Calu3 (cell line): ENCODE measurements around the gene CEP126. TPM values are rescaled to one million over a fixed set of nuclear protein-coding genes. Genes with fewer than 3 reads are reported as not detected.

Experiments used
- BruUV-seq: library from RNA; stranded (reverse); fragments of 400-500 nt; replicated peaks from 2 replicates; lab custom pipeline; 2021; lab: Mats Ljungman, UMichigan
- CTCF ChIA-PET: fragments of 300-600 bp; sonication (Branson Sonifier 250); formaldehyde crosslinking; loops from one replicate; lab custom pipeline; 2022; ENCODE audit warnings: antibody characterized with exemption; lab: Charles Lee
- DNase-seq: peaks from one replicate; pipeline ENCODE4 v3.0.0; 2022
- H3K27ac Mint-ChIP-seq: one replicate; pipeline ENCODE4 v1.8.0; 2022; ENCODE audit warnings: mixed read lengths; ENCODE audit not compliant: unreplicated experiment
- H3K27me3 Mint-ChIP-seq: one replicate; pipeline ENCODE4 v1.8.0; 2022; ENCODE audit warnings: mixed read lengths; ENCODE audit not compliant: unreplicated experiment
- H3K36me3 Mint-ChIP-seq: one replicate; pipeline ENCODE4 v1.8.0; 2022; ENCODE audit warnings: mild to moderate bottlenecking, moderate library complexity, mixed read lengths; ENCODE audit not compliant: insufficient read depth, unreplicated experiment
- H3K4me1 Mint-ChIP-seq: one replicate; pipeline ENCODE4 v1.8.0; 2022; ENCODE audit warnings: mild to moderate bottlenecking, low read depth, mixed read lengths; ENCODE audit not compliant: unreplicated experiment
- H3K4me3 Mint-ChIP-seq: one replicate; pipeline ENCODE4 v1.8.0; 2022; ENCODE audit warnings: mild to moderate bottlenecking, low read depth, moderate library complexity, mixed read lengths; ENCODE audit not compliant: unreplicated experiment
- H3K9me3 Mint-ChIP-seq: one replicate; pipeline ENCODE4 v1.8.0; 2022; ENCODE audit warnings: low read depth, mixed read lengths; ENCODE audit not compliant: unreplicated experiment
- intact Hi-C: fragments of 100-400 bp; cut with micrococcal nuclease; formaldehyde crosslinking; loops from one replicate; pipeline ENCODE4 v1.10.0; 2022; ENCODE audit not compliant: unreplicated experiment
- total RNA-seq: library from RNA; stranded (reverse); gene quantifications from 2 replicates; pipeline ENCODE4 v1.2.3, GENCODE V29; 2022
- TF ChIP-seq, protein P1 (sequence below): fragments of 200-600 bp; IDR thresholded peaks from one replicate; pipeline ENCODE4 v1.8.0; 2022; ENCODE audit warnings: antibody characterized with exemption; ENCODE audit not compliant: unreplicated experiment

Gene CEP126
- total RNA-seq, 1 experiment from 2014 or later = 3.1 TPM

DNA sequence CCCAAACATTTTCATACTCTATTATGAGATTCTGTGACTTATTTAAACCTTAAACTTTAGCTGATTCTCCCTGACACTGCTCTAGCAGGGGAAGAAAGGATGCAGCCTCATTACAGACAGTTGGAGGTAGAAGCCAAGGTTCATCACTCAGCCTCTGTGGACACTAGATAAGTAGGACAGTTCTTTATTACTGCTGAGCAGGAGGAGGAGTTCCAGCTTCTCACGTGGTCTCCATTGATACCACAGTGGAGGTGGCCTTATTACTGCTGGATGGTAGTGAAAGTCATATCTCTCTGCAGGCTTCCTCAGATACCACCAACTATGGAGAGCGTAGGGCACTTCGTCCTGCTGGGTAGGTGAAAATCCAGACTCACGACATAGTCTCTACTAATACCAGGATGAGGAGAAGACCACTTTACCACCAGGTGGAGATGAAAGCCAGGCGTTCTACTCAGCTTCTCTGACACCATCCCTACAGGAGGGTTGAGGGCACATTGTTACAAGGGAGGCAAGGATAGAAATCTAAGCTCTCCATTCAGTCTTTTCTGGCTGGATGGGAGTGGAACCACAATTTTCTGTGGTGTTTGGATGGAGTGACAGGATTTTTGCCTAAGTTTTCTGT, 14.6 kb downstream of the CEP126 start:
- Mint-ChIP-seq H3K27ac (no peak overlapping the region), H3K27me3 (no peaks in the 10 kb centered on the region), H3K9me3 (no peaks in the 10 kb centered on the region), H3K4me3 (no peak overlapping the region), H3K36me3 (no peaks in the 10 kb centered on the region), H3K4me1 (no peaks in the 10 kb centered on the region)
- CTCF ChIA-PET = no interaction called here
- TF ChIP-seq, protein P1, sequence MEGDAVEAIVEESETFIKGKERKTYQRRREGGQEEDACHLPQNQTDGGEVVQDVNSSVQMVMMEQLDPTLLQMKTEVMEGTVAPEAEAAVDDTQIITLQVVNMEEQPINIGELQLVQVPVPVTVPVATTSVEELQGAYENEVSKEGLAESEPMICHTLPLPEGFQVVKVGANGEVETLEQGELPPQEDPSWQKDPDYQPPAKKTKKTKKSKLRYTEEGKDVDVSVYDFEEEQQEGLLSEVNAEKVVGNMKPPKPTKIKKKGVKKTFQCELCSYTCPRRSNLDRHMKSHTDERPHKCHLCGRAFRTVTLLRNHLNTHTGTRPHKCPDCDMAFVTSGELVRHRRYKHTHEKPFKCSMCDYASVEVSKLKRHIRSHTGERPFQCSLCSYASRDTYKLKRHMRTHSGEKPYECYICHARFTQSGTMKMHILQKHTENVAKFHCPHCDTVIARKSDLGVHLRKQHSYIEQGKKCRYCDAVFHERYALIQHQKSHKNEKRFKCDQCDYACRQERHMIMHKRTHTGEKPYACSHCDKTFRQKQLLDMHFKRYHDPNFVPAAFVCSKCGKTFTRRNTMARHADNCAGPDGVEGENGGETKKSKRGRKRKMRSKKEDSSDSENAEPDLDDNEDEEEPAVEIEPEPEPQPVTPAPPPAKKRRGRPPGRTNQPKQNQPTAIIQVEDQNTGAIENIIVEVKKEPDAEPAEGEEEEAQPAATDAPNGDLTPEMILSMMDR = no peak
- no peak for DNase-seq
- intact Hi-C loops = no loop called here
- BruUV-seq = no TSS peak

DNA sequence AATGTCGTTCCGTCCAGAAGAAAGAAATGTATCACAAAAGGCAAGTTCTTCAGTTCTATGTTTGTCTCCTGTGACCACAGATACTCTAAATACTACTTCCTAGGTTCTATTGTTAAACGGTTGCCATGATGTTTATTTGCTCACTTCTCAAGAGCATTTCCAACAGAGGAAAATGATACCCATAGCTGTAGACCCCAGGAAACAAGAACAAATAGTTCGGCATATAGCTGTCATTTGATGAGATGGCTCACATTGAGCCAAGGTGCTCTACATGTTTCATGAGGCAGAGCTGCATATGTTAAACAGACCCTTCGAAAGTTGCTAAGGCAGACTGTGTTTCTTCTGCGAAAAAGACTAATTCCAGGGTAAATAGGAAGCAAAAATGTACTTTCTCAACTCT, 16.9 kb downstream of the CEP126 start:
- TF ChIP-seq, protein P1 = no peak
- DNase-seq = no peak
- Mint-ChIP-seq H3K27ac (no peak overlapping the region), H3K4me1 (no peaks in the 10 kb centered on the region), H3K4me3 (no peak overlapping the region), H3K9me3 (no peaks in the 10 kb centered on the region), H3K27me3 (no peaks in the 10 kb centered on the region), H3K36me3 (no peaks in the 10 kb centered on the region)
- intact Hi-C loops = no loop called here
- CTCF ChIA-PET = no interaction called here
- no TSS peak for BruUV-seq

DNA sequence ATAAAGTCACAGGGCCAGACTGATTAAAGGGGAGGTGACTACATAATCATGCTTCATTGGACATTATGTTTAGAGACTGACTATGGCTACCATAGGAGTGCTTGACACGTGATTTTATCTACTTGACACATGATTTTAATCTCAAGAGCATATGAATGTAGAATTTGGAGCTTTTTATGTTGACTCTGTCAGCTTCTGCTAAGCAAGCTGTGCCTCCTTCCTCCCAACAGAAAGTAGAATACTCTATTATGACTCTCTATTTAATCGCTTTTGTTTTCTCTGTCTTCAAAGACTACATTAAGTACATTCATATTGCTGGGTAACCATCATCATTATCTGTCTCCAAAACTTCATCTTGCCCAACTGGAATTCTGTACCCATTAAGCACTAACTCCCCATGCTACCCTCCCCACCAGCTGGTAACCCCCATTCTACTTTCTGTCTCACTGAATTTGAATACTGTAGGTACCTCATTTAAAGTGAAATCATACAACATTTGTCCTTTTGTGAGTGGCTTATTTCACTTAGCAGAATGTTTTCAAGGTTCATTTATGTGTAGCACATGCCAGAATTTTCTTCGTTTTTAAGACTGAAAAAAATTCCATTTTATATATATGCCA, 26.2 kb downstream of the CEP126 start:
- DNase-seq = no peak
- no peak overlapping the region for H3K27ac Mint-ChIP-seq
- intact Hi-C loops = no loop called here
- no peaks in the 10 kb centered on the region for H3K9me3 Mint-ChIP-seq
- CTCF ChIA-PET = no interaction called here
- H3K36me3 Mint-ChIP-seq = no peaks in the 10 kb centered on the region
- no TSS peak for BruUV-seq
- H3K4me3 Mint-ChIP-seq = no peak overlapping the region
- no peaks in the 10 kb centered on the region for H3K4me1 Mint-ChIP-seq
- TF ChIP-seq, protein P1 = no peak
- no peaks in the 10 kb centered on the region for H3K27me3 Mint-ChIP-seq

DNA sequence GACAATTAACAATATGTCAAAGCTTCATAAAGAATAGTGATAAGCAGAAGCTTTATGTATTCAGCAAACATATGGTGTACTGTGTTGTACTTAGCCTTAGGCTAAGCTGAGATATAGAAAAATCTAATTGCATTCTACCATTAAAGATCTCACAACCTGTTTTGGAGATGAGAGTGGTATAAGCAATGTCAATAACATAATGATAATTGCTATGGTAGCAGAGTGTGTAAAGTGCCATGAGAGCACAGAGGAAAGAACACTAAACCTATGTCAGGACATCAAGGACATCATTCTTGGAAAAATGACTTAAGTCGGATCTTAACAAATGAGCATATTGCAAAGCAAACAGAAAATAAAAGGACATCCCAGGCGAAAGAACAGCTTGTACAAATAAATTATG, 30.1 kb downstream of the CEP126 start:
- Mint-ChIP-seq H3K4me1 (no peaks in the 10 kb centered on the region), H3K27ac (no peak overlapping the region), H3K9me3 (no peaks in the 10 kb centered on the region), H3K36me3 (no peaks in the 10 kb centered on the region), H3K4me3 (no peak overlapping the region), H3K27me3 (no peaks in the 10 kb centered on the region)
- no TSS peak for BruUV-seq
- intact Hi-C loops = no loop called here
- CTCF ChIA-PET = no interaction called here
- no peak for DNase-seq
- TF ChIP-seq, protein P1 = no peak
